GM23248 (cell line): ENCODE data around the gene CACNA1C. TPM values are rescaled to one million over a fixed set of nuclear protein-coding genes. Genes with fewer than 3 reads are reported as not detected.

Experiments used
- DNase-seq: peaks from one replicate; pipeline ENCODE4 v3.0.0-alpha.2; 2015
- H2AFZ ChIP-seq: fragments of 200-600 bp; sonication (generic); 2 replicates; pipeline ENCODE4 v1.6.1; 2016; ENCODE audit warnings: antibody characterized with exemption
- H3F3A ChIP-seq: fragments of 200-600 bp; sonication (generic); 2 replicates; pipeline ENCODE4 v1.6.1; 2016; ENCODE audit warnings: mild to moderate bottlenecking, antibody characterized with exemption, mixed run types; ENCODE audit not compliant: insufficient read depth
- H3K27ac ChIP-seq: fragments of 200-600 bp; sonication (generic); 2 replicates; pipeline ENCODE4 v1.5.1; 2016; ENCODE audit warnings: mild to moderate bottlenecking
- H3K27me3 ChIP-seq: fragments of 200-600 bp; sonication (generic); replicated peaks from 2 replicates; pipeline ENCODE4 v1.6.1; 2016; ENCODE audit warnings: mild to moderate bottlenecking; ENCODE audit not compliant: insufficient read depth
- H3K36me3 ChIP-seq: fragments of 200-600 bp; sonication (generic); 2 replicates; pipeline ENCODE4 v1.6.1; 2016; ENCODE audit warnings: low read depth, mild to moderate bottlenecking
- H3K4me1 ChIP-seq: fragments of 200-600 bp; sonication (generic); 2 replicates; pipeline ENCODE4 v1.6.1; 2016; ENCODE audit warnings: mild to moderate bottlenecking; ENCODE audit not compliant: insufficient read depth
- H3K4me2 ChIP-seq: fragments of 200-600 bp; sonication (generic); one replicate; pipeline ENCODE4 v1.6.1; 2016; ENCODE audit warnings: mild to moderate bottlenecking; ENCODE audit not compliant: unreplicated experiment
- H3K4me3 ChIP-seq: fragments of 200-600 bp; sonication (generic); 2 replicates; pipeline ENCODE4 v1.5.1; 2016; ENCODE audit warnings: mild to moderate bottlenecking
- H3K79me2 ChIP-seq: fragments of 200-600 bp; sonication (generic); 2 replicates; pipeline ENCODE4 v1.6.1; 2016; ENCODE audit warnings: mild to moderate bottlenecking; ENCODE audit not compliant: insufficient read depth
- H3K9ac ChIP-seq: fragments of 200-600 bp; sonication (generic); 2 replicates; pipeline ENCODE4 v1.6.1; 2016; ENCODE audit warnings: mild to moderate bottlenecking
- H3K9me2 ChIP-seq: fragments of 200-600 bp; sonication (generic); 2 replicates; pipeline ENCODE4 v1.6.1; 2016; ENCODE audit warnings: mixed run types, mild to moderate bottlenecking, moderate library complexity; ENCODE audit not compliant: insufficient read depth
- H3K9me3 ChIP-seq: fragments of 200-600 bp; sonication (generic); one replicate; pipeline ENCODE4 v1.6.1; 2017; ENCODE audit warnings: low read depth
- H4K20me1 ChIP-seq: fragments of 200-600 bp; sonication (generic); 2 replicates; pipeline ENCODE4 v1.6.0; 2016; ENCODE audit not compliant: insufficient read depth
- EZH2 ChIP-seq: fragments of 200-600 bp; sonication (generic); IDR thresholded peaks from 2 replicates; pipeline ENCODE4 v1.6.1; 2018; ENCODE audit warnings: antibody characterized with exemption, mild to moderate bottlenecking; ENCODE audit not compliant: insufficient read depth, poor library complexity, severe bottlenecking
- EZH2phosphoT487 ChIP-seq: fragments of 200-600 bp; sonication (generic); IDR thresholded peaks from 2 replicates; pipeline ENCODE4 v1.6.1; 2018; ENCODE audit warnings: antibody characterized with exemption, moderate library complexity, mild to moderate bottlenecking, low read depth; ENCODE audit not compliant: insufficient read depth
- WGBS, 2 experiments: methylation state at CpG; one replicate each; pipeline ENCODE4 v1.1.6; 2015 to 2017; ENCODE audit warnings: low lambda C conversion rate in 2 of 2, low coverage in 1 of 2; ENCODE audit errors: missing lambda C conversion rate in 2 of 2; 5-methylcytosine and 5-hydroxymethylcytosine counted together
- in situ Hi-C: fragments of 300-500 bp; cut with MboI; formaldehyde crosslinking; loops from 2 replicates; pipeline ENCODE4 v1.15.0; 2020
- polyA plus RNA-seq: library from polyadenylated mRNA; unstranded; fragments of >200 nt; fragmentation: Nextera tagmentation; extraction: Ambion mirVana; gene quantifications from 2 replicates; pipeline ENCODE4 v1.2.1, GENCODE V29; 2016
- total RNA-seq: library from RNA; depleted of rRNA; stranded (reverse); fragments of >200 nt; shearing (Covaris generic); gene quantifications from 2 replicates; pipeline ENCODE4 v1.2.3, GENCODE V29; 2014

Gene CACNA1C
- total and polyA plus RNA-seq, 2 experiments from 2014 or later, result 4.9 to 11.5 TPM

GRCh38 chr12:2287589-2287988 lies 234.8 kb downstream of the CACNA1C start:
- DNase-seq, result peak; percentile 50
- Histone ChIP-seq H3K9me3 (no peaks in the 10 kb centered on the region), H3K9ac (peak overlapping the region; percentile 52), H3K4me2 (peak overlapping the region; percentile 57), H3K36me3 (no peaks in the 10 kb centered on the region), H3K4me3 (no peak overlapping the region), H3K27ac (peak overlapping the region; percentile 94), H3F3A (peaks cover 59% of the 10 kb centered on the region), H2AFZ (peak overlapping the region; percentile 35), H3K27me3 (no peaks in the 10 kb centered on the region), H3K9me2 (no peaks in the 10 kb centered on the region), H3K4me1 (peaks cover 67% of the 10 kb centered on the region), H4K20me1 (no peaks in the 10 kb centered on the region), H3K79me2 (peaks cover 45% of the 10 kb centered on the region)
- 51 to 57% methylated on average over 5 of the region's 5 CpGs for WGBS, 2 experiments
- in situ Hi-C loops, result loop anchor here (10.0 kb wide), 1 partner anchor 233 kb away; the partner anchor contains the start of gene CACNA1C
- TF ChIP-seq EZH2 (no peak), EZH2phosphoT487 (no peak)

DNA sequence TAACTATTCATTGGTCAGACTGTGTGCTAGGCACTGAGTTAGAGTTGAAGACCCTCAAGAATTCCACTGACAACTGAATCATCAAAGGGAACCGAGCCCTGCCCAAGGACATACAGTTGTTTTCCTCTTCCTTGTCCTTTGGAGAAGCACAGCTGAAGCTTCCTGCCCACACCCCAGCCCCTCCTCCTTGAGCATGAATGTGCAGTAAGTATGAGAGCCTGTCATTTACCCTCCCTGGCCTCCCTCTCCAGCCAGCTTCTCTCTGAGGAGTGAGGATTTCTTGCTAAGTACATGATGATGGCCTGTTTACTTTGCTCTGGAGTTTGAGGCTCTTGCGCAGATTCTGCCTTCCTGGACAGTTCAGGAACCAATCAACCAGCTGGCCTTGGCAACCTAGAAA lies 235.2 kb downstream of the CACNA1C start:
- H3K9me2 ChIP-seq, result no peaks in the 10 kb centered on the region
- H3K4me2 ChIP-seq, result peak overlapping the region; percentile 57
- no peak overlapping the region for H2AFZ ChIP-seq
- H4K20me1 ChIP-seq, result no peaks in the 10 kb centered on the region
- in situ Hi-C loops, result loop anchor here (10.0 kb wide), 1 partner anchor 233 kb away; the partner anchor contains the start of gene CACNA1C
- no peaks in the 10 kb centered on the region for H3K36me3 ChIP-seq
- H3K27ac ChIP-seq, result peak overlapping the region; percentile 94
- peak overlapping the region; percentile 52; the same call in 1 of the 2 replicates for H3K9ac ChIP-seq
- peaks cover 55% of the 10 kb centered on the region for H3F3A ChIP-seq
- TF ChIP-seq EZH2phosphoT487 (no peak), EZH2 (no peak)
- no peak overlapping the region for H3K4me3 ChIP-seq
- no peaks in the 10 kb centered on the region for H3K9me3 ChIP-seq
- peak; percentile 79 for DNase-seq
- WGBS, 2 experiments, result 46 to 47% methylated on average over 2 of the region's 2 CpGs
- H3K4me1 ChIP-seq, result peaks cover 63% of the 10 kb centered on the region
- no peaks in the 10 kb centered on the region for H3K27me3 ChIP-seq
- H3K79me2 ChIP-seq, result peaks cover 45% of the 10 kb centered on the region

- Histone ChIP-seq H4K20me1 (no peaks in the 10 kb centered on the region), H3K27ac (peak overlapping the region; percentile 94), H3K9me2 (no peaks in the 10 kb centered on the region), H3F3A (peaks cover 52% of the 10 kb centered on the region), H3K9ac (0 out of 2 replicates have a peak overlapping the region, but pooled peaks have one; percentile 52), H2AFZ (no peak overlapping the region), H3K36me3 (no peaks in the 10 kb centered on the region), H3K4me1 (peaks cover 61% of the 10 kb centered on the region), H3K4me2 (peak overlapping the region; percentile 57), H3K4me3 (no peak overlapping the region), H3K9me3 (no peaks in the 10 kb centered on the region), H3K27me3 (no peaks in the 10 kb centered on the region), H3K79me2 (peaks cover 46% of the 10 kb centered on the region)
- no peak for DNase-seq
- TF ChIP-seq EZH2 (no peak), EZH2phosphoT487 (no peak)
- 96 to 100% methylated on average over 4 of the region's 4 CpGs for WGBS, 2 experiments
- in situ Hi-C loops, result loop anchor here (10.0 kb wide), 1 partner anchor 234 kb away; the partner anchor contains the start of gene CACNA1C
These were observed 235.7 kb downstream of the CACNA1C start for GRCh38 chr12:2288471-2288870.

DNA sequence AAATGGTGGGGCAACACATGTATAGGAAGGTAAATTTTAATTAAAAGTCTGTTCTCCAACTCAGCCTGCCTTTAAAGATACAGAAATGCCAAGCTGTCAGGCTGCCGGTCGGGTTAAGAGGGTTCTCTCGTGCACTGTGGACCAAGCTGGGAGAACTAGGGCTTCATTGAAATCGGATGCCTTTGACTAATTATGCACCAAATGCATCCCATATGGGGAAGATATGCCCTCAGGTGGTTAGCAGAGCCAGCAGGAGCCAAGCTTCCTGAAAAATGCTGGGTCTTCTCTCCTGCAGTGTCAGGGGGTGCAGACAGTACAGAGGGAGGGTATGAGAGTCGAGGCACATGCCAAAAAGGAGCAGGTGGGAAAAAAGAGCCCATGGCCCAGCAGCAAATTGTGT lies 236.1 kb downstream of the CACNA1C start:
- H4K20me1 ChIP-seq, result no peaks in the 10 kb centered on the region
- peaks cover 50% of the 10 kb centered on the region for H3F3A ChIP-seq
- no peak overlapping the region for H3K9ac ChIP-seq
- in situ Hi-C loops, result loop anchor here (10.0 kb wide), 1 partner anchor 234 kb away; the partner anchor contains the start of gene CACNA1C
- no peaks in the 10 kb centered on the region for H3K9me3 ChIP-seq
- H3K4me2 ChIP-seq, result peak overlapping the region; percentile 57
- H3K27me3 ChIP-seq, result no peaks in the 10 kb centered on the region
- H3K4me1 ChIP-seq, result peaks cover 61% of the 10 kb centered on the region
- no peaks in the 10 kb centered on the region for H3K9me2 ChIP-seq
- no peak overlapping the region for H3K4me3 ChIP-seq
- H3K36me3 ChIP-seq, result no peaks in the 10 kb centered on the region
- H2AFZ ChIP-seq, result no peak overlapping the region
- no peak overlapping the region; the same call in 1 of the 2 replicates for H3K27ac ChIP-seq
- 82 to 83% methylated on average over 5 of the region's 5 CpGs for WGBS, 2 experiments
- DNase-seq, result no peak
- no peak for TF ChIP-seq EZH2
- TF ChIP-seq EZH2phosphoT487, result no peak
- H3K79me2 ChIP-seq, result peaks cover 49% of the 10 kb centered on the region
